Measurements from ENCODE around the gene MED13L.

DNA sequence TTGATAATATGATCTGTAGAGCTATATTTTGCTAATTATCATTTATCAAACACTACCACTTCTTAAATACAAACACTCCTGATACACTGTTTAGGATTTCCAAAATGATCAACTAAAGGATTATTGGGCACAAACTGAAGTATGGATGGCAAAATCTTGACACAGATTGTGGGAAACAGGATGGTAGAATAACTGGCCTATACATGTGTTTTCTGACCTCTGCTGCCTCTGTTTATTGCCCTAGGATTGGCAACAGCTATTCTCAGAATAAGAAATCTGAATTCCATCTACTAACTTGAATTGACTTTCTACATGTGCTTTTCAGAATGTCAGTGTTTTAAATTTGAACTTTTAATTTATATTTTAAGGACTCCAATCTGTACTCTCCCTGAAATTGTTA lies 209.1 kb downstream of the MED13L start:
- TF ChIP-seq EZH2 (IDR thresholded peaks at IDR 0.05; ENCODE audit: borderline replicate concordance, low read depth, low read length, severe bottlenecking), result no peak
- TF ChIP-seq, protein P1, sequence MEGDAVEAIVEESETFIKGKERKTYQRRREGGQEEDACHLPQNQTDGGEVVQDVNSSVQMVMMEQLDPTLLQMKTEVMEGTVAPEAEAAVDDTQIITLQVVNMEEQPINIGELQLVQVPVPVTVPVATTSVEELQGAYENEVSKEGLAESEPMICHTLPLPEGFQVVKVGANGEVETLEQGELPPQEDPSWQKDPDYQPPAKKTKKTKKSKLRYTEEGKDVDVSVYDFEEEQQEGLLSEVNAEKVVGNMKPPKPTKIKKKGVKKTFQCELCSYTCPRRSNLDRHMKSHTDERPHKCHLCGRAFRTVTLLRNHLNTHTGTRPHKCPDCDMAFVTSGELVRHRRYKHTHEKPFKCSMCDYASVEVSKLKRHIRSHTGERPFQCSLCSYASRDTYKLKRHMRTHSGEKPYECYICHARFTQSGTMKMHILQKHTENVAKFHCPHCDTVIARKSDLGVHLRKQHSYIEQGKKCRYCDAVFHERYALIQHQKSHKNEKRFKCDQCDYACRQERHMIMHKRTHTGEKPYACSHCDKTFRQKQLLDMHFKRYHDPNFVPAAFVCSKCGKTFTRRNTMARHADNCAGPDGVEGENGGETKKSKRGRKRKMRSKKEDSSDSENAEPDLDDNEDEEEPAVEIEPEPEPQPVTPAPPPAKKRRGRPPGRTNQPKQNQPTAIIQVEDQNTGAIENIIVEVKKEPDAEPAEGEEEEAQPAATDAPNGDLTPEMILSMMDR (IDR thresholded peaks at IDR 0.05; ENCODE audit: borderline replicate concordance, extremely low read depth, low read length, poor library complexity, severe bottlenecking), result no peak

Data from DND-41 (cell line).